GM18868 (cell line): ENCODE measurements around the gene HNRNPA3.

Experiments
- ATAC-seq: cut with Tn5 transposase; IDR thresholded peaks from one replicate; pipeline ENCODE4 v1.9.1; 2021; ENCODE audit warnings: mild to moderate bottlenecking, moderate library complexity; ENCODE audit not compliant: unreplicated experiment

Gene HNRNPA3

DNA sequence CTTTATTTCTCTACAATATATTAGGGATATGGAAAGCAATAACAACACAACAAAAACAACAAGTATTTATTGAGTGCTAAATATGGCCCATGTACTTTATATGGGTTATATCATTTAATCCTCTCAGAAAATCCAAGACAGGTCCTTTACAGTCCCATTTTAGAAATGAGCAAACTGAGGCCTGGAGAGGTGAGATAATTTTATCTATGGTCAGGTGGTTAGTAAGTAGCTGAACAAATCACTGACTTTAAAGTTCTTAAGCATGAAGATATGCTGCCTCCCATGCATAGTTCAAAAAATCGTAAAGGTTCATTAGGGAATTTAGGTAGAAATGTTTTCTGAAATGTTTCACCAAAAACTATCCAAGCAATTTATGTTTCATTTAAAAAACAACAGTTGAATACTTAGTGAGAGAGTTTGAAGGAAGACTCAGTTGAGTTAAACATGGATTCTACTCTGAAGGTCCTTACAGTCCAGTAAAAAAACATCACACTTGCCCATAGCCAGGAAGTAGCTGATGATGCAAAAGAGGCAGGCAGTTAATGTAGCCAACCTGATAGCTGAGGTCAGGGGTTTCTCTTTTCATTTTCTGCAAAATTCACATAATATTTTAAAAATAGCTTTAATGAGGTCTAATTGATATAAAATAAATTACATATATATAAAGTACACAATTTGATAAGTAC is 59.5 kb downstream of the HNRNPA3 start:
- no peak for ATAC-seq

DNA sequence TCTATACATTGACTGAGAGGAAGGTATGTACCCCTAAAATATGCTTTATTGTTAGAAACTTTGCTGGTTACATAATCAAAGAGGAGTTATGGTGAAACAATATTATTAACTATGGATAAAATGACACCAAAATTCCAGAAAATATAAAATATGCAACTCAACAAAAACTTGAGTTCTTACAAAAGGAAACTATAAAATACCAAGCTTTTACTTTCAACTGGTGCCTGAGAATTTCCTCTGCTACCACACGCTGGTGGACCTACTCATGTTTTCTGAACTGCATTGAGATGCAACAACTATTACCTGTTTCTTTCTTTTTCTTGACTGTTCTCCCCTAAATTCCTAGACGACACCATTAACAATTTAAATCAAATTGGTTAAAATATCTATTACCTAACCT is 60.2 kb downstream of the HNRNPA3 start:
- ATAC-seq = no peak

DNA sequence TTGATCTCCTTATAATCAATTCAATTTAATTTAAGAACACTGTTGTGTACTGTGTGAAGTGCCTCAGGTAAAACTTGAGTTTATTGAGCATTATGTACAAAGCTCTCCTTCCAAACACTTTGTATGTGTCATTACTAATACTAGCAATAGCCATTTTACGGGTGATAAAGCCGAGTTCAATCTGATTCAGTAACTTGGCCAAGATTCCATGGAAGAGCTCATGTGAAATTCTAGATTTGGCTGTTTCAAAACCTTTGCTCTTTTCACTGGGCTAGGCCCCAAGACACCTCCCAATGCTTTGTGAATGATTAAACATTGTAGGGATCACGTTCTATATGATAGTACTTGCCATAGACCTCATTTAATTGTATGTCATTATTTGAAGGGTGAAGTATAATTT is 60.8 kb downstream of the HNRNPA3 start:
- no peak for ATAC-seq
